NCI-H510A (cell line): ENCODE measurements around the gene RASSF8.
A peak's percentile ranks its signal among the peaks of the same experiment; 100 is the strongest.

Experiments
- DNase-seq: peaks from one replicate; lab custom pipeline; 2025; lab: John Stamatoyannopoulos, UW

The RASSF8 gene, protein sequence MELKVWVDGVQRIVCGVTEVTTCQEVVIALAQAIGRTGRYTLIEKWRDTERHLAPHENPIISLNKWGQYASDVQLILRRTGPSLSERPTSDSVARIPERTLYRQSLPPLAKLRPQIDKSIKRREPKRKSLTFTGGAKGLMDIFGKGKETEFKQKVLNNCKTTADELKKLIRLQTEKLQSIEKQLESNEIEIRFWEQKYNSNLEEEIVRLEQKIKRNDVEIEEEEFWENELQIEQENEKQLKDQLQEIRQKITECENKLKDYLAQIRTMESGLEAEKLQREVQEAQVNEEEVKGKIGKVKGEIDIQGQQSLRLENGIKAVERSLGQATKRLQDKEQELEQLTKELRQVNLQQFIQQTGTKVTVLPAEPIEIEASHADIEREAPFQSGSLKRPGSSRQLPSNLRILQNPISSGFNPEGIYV

DNA sequence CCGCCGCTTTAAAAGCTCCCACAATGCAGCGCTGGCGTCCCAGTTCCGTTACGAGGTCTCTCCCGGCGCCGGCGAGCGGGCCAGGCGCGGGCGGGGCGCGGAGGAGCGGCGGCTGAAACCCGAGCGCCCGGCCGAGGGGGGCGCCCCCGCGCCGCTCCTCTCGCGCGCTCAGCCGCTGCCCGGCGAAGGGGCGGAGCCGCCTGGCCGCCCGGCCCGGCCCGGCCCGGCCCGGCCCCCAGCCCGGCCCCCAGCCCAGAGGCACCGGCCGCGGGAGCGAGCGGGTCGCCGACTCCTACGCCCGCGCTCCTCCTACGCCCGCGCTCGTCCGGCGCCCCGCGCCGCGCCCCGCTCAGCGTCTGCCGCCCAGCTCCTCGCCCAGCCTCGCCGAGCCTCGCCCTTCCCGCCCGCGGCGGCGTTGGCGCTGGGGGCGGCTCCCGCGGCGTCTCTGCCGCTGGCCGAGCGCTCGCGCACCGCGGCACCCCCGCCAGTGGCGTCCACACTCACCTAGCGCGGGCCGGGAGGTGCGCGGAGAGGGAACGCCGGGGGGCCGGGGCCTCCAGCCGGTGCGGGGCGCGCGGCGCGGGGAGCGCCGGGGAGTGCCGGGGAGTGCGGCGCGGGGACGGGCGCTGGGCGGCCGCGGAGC is at the start of gene RASSF8:
TSS of gene RASSF8 (plus strand) at position 255 of the 643 bp plus-strand sequence. CDS start 96,662 bp downstream, outside the sequence.
- peak; percentile 73 for DNase-seq

- DNase-seq, result no peak
These were observed 43.9 kb upstream of the RASSF8 start for GRCh38 chr12:25914551-25914950.

DNA sequence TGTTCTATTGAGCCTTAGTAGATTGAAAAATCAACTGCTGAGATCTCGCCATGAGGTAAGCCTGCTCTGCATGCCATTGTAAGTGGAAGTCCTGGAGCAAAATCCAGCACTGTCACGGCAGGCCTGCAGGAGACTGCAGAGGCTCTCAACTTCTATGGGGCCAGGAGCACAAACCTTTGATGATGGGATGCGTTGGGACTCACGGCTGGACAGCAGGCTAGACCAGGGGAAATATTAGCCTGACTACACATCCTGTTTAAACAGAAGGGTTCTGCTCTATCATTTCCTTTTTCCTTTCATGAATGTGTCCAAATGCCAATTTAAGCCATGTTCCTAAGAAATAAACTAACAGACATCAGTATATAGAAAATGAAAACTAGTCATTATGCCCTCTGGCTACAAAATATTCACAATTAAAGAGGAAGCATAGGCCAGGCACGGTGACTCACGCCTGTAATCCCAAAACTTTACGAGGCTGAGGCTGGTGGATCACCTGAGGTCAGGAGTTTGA is 33.9 kb upstream of the RASSF8 start:
- DNase-seq, result no peak

DNA sequence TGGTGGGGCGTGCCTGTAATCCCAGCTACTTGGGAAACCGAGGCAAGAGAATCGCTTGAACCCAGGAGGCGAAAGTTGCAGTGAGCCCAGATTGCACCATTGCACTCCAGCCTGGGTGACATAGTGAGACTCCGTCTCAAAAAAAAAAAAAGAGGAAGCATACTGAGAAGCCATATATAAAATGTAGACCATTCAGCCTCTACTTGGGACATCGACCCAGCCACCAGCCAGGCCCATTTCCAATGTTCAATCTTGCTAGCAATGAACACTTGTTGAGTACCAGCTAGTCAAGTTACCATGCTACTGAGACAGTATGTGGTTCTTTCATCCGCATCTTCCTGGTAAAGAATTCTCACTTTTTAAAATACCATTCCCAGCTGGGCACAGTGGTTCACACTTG is 33.4 kb upstream of the RASSF8 start:
- DNase-seq, result no peak

- DNase-seq, result no peak
These were observed 31.9 kb upstream of the RASSF8 start for GRCh38 chr12:25926536-25926935.

DNA sequence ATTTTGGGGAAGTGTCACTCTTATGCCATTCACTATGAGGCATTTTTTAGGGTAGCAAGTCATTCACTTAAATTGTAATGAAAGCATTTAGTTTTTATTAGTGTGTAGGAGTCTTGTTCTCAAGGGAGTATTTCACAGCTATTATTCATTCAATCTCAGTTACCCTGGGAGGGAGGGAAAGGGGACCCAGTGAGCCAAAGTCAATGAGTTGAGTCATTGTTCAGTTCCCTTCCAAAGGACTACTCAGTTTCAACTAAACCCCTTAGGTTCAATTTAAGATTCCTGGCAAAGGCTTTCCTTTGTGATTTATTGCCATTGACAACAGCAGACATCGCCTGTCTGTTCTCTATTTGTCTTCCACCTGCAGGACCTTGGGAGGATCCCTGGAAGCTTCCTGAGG is 29.3 kb upstream of the RASSF8 start:
- DNase-seq, result no peak

- no peak for DNase-seq
These were observed 25.5 kb upstream of the RASSF8 start for GRCh38 chr12:25932971-25933370.

- no peak for DNase-seq
These were observed 24.0 kb upstream of the RASSF8 start for GRCh38 chr12:25934456-25934855.

GRCh38 chr12:25935355-25936144 is 22.9 kb upstream of the RASSF8 start:
- DNase-seq, result no peak

DNA sequence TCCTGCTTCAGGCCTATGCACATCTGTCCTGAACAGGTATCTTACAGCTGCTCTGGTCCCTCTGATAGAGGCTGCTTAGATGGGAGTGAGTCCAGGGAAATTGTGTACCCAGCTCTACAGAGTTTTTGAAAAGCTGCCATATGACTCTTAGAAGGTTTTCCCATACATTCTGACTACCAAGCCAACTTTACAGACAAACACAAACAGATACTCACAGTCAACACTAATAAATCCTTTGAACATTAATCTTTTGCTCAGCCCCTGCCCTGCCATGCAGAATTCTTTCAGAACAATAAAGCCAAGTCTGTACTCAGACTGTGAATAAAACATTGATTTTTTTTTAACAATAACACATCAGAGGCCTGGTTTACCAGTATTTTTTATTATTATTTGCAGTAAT is 21.4 kb upstream of the RASSF8 start:
- no peak for DNase-seq

DNA sequence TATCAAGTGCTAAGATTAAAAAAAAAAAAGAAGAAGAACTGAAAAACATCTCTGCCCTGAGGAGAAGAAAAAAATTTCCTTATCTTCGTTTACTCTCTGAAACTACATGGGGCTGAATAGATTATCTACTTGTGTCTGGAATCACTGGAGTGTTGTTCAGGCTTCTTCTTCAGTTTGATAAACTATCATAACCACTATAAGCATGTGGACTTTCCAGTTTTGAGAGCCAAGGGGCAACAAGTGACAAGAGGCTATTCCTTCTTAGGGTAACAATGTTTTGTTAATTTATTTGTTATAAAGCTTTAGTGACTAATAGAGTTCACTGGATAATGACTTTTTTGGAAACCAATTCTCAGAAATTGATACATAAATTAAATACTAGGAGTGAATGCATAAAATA is 19.9 kb upstream of the RASSF8 start:
- DNase-seq, result no peak

DNA sequence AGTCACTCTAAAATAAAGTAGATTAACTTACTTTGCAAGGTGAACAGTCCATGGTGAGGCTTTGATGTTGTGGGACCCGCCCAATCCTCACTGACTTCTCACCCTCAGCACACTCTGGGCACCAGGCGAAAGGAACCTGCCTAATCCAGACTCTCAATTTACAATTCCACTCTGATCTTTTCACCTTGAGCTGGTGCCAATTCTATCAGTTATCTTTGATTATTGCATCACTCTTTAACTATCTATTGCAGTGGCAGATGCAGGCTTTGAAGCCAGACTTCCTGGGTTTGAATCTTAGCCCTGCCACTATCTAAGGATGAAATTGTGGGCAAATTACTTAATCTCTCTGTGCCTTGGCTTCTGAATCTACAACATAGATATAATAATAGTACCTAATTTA is 18.9 kb upstream of the RASSF8 start:
- DNase-seq, result no peak

DNA sequence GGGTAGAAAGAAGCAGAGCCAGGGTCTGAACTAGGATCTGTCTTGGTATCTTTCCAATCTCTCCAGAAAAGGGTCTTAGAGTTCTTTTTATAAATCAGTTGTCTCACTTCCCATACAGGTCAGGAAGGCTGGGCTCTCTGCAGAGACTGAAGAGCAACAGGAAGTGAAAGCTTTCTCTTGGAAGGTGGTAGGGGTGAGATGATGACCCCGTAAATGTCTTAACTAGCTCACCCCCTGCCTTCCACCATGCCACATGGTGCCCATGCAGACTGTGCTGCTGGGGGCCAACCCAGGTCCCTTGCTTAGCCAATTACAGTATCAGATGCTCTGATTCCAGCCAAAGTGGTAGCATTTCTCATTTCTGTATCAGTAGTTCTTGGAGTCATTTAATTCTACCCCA is 17.6 kb upstream of the RASSF8 start:
- no peak for DNase-seq

GRCh38 chr12:25942709-25943108 is 15.8 kb upstream of the RASSF8 start:
- no peak for DNase-seq

- DNase-seq, result no peak
These were observed 14.5 kb upstream of the RASSF8 start for GRCh38 chr12:25943940-25944339.

DNA sequence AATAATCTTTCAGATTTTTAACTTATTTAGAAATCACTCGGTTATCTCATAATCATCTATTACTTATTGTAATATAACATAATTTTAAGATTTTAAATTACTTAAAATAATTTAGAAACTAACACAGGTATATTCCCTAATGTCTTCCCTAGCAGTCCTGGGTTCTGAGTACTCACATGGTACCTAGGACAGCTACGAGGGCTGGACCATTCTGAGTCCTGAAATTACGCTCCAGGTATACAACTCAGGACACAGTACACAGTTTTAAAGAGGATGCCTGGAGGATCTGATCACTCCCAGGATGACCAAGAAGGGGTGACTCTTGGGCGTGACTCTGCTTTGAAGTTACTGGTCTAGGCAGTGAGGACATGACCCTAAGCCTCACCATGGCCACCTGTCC is 9.1 kb upstream of the RASSF8 start:
- DNase-seq, result no peak

DNA sequence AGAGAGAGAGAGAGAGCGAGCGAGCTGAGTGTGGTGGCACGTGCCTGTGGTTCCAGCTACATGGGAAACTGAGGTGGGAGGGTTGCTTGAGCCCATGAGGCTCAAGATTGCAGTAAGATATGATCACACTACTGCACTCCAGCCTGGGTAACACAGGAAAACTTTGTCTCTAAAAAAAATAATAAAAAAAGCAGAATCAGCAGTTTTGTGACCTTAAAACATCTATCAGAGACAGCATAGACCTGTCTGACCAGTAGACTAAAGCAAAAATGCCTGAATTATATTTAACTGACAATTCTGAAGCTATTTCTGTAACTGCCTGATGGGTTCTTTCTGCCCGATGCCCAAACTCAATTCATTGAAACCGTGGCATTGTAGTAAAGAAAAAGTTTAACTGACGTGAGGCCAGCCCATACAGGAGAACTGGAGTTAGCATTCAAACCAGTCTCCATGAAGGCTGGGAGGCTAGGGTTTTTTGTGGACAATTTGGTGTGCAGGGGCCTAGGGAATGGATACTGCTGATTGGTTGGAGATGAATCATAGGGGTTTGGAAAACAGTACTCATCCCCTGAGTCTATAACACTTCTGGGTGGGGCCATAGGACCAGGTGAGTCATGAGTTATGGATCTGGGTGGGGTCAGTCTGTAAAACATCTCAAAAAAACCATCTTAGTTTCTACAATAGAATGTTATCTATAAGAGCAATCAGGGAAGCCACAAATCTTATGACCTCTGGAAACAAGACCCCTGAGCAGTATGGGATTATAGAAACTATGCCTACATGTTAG is 8.0 kb upstream of the RASSF8 start:
- no peak for DNase-seq

GRCh38 chr12:25957793-25958427 is 572 bp upstream of the RASSF8 start:
- DNase-seq, result no peak

DNA sequence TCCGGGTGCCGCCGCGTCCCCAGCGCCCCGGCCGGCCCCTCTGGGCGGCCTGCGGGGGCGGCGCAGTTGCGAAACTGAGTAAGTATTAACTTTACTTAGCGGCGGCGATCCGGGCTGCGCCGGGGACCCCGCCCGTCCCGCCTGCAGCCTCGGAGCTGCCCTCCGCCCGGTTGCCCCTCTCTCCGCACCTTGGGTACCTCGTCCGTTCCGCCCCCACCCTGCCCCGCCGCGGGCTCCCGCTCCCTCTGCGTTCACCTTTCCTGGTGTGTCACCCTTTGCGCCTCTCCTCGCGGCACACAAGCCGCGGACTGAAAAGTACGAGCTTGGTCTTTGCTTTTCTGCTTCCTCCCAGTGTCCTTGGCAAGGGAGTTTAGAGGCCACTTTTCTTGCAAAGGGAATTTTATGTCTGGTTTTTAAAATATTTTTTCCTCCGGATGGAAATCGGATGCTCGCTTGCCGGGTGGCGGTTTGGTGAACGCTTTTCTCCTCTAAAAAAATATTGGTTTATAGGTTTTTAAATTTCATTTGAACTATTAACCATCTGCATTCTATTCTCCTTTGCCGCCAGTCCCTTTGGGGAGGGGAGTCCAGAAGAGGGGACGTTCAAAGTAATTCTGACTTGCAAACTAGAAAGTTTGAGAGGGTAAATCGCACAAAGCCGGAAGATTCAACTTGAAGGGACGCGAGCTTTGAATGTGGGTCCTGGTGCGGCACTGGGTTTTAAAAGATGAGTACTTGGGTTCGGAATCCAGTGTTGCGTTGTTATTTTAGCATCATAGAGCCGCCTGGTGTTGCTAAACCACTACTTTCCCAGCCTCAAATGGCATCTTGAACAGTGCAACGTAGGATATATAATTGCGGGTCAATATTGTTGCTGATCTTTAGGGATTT is 834 bp downstream of the RASSF8 start:
- peak; percentile 14 for DNase-seq

- DNase-seq, result no peak
These were observed 1.7 kb downstream of the RASSF8 start for GRCh38 chr12:25960143-25960542.
